Osteoblast (primary cell): ENCODE results near the gene TAOK1. TPM values are rescaled to one million over a fixed set of nuclear protein-coding genes. Genes with fewer than 3 reads are reported as not detected.

ENCODE experiments used
- DNase-seq: peaks from one replicate; pipeline ENCODE4 v3.0.0; 2011; ENCODE audit warnings: low spot score, mixed read lengths; ENCODE audit not compliant: insufficient read length; ENCODE audit errors: missing footprints
- H2AFZ ChIP-seq: 2 replicates; pipeline ENCODE4 v1.6.0; 2011; ENCODE audit warnings: mild to moderate bottlenecking, low read length
- H3K27ac ChIP-seq: 2 replicates; pipeline ENCODE4 v1.5.1; 2011; ENCODE audit warnings: mild to moderate bottlenecking, low read depth, low read length, moderate library complexity
- H3K27me3 ChIP-seq: 2 replicates; pipeline ENCODE4 v1.6.0; 2012; ENCODE audit warnings: mild to moderate bottlenecking, control low read depth, inconsistent platforms, low read length, moderate library complexity; ENCODE audit not compliant: insufficient read depth
- H3K36me3 ChIP-seq: 2 replicates; pipeline ENCODE4 v1.5.1; 2011; ENCODE audit warnings: mild to moderate bottlenecking, low read length, control low read depth, moderate library complexity; ENCODE audit not compliant: insufficient read depth
- H3K4me1 ChIP-seq: 2 replicates; pipeline ENCODE4 v1.5.1; 2011; ENCODE audit warnings: mild to moderate bottlenecking, low read length, control low read depth, moderate library complexity; ENCODE audit not compliant: insufficient read depth
- H3K4me2 ChIP-seq: 2 replicates; pipeline ENCODE4 v1.6.0; 2011; ENCODE audit warnings: mild to moderate bottlenecking, low read length; ENCODE audit not compliant: insufficient read depth
- H3K4me3 ChIP-seq: fragments of 200-600 bp; sonication (generic); 3 replicates; pipeline ENCODE4 v1.5.1; 2012; ENCODE audit warnings: mild to moderate bottlenecking, low read length, inconsistent platforms; ENCODE audit not compliant: insufficient read depth
- H3K79me2 ChIP-seq: 2 replicates; pipeline ENCODE4 v1.6.0; 2012; ENCODE audit warnings: mild to moderate bottlenecking, low read length, control low read depth, inconsistent platforms; ENCODE audit not compliant: insufficient read depth
- H3K9me3 ChIP-seq: 2 replicates; pipeline ENCODE4 v1.5.1; 2011; ENCODE audit warnings: low read depth, low read length, control low read depth
- H4K20me1 ChIP-seq: 2 replicates; pipeline ENCODE4 v1.6.0; 2012; ENCODE audit warnings: mild to moderate bottlenecking, low read length, control low read depth; ENCODE audit not compliant: insufficient read depth
- CTCF ChIP-seq: IDR thresholded peaks from 2 replicates; pipeline ENCODE4 v1.5.1; 2011; ENCODE audit warnings: mild to moderate bottlenecking, low read depth, low read length, moderate library complexity; ENCODE audit errors: extremely low read depth
- total RNA-seq: library from RNA; depleted of rRNA; stranded (reverse); fragments of >200 nt; gene quantifications from 2 replicates; pipeline ENCODE4 v1.2.3, GENCODE V29; 2012

The TAOK1 gene
- total RNA-seq, 1 donor: 68.4 TPM

- TF ChIP-seq CTCF: no peak
- H3K79me2 ChIP-seq: peaks cover 94% of the 10 kb centered on the region
- H4K20me1 ChIP-seq: peaks cover 61% of the 10 kb centered on the region
- H3K36me3 ChIP-seq: no peaks in the 10 kb centered on the region
- no peaks in the 10 kb centered on the region for H3K9me3 ChIP-seq
- H3K27ac ChIP-seq: no peak overlapping the region
- H3K4me1 ChIP-seq: peaks cover 14% of the 10 kb centered on the region
- H3K4me2 ChIP-seq: no peak overlapping the region
- H3K4me3 ChIP-seq: no peak overlapping the region
- no peak for DNase-seq
- H2AFZ ChIP-seq: no peak overlapping the region
- H3K27me3 ChIP-seq: no peaks in the 10 kb centered on the region
Measured at GRCh38 chr17:29445844-29446243, 55.7 kb downstream of the TAOK1 start.

GRCh38 chr17:29449865-29450671 is 59.9 kb downstream of the TAOK1 start:
- Histone ChIP-seq H3K4me1 (peaks cover 3% of the 10 kb centered on the region), H3K9me3 (no peaks in the 10 kb centered on the region), H3K4me3 (no peak overlapping the region), H3K79me2 (peaks cover 97% of the 10 kb centered on the region), H3K27me3 (no peaks in the 10 kb centered on the region), H3K4me2 (no peak overlapping the region), H3K36me3 (peaks cover 28% of the 10 kb centered on the region), H4K20me1 (peaks cover 42% of the 10 kb centered on the region), H2AFZ (no peak overlapping the region), H3K27ac (no peak overlapping the region)
- DNase-seq: no peak
- TF ChIP-seq CTCF: no peak

GRCh38 chr17:29451121-29451742 is 61.1 kb downstream of the TAOK1 start:
- Histone ChIP-seq H3K9me3 (no peaks in the 10 kb centered on the region), H3K27me3 (no peaks in the 10 kb centered on the region), H3K4me3 (no peak overlapping the region), H3K4me1 (no peaks in the 10 kb centered on the region), H3K36me3 (peaks cover 32% of the 10 kb centered on the region), H3K27ac (no peak overlapping the region), H3K79me2 (peaks cover 97% of the 10 kb centered on the region), H2AFZ (no peak overlapping the region), H3K4me2 (no peak overlapping the region), H4K20me1 (peaks cover 40% of the 10 kb centered on the region)
- TF ChIP-seq CTCF: no peak
- no peak for DNase-seq

GRCh38 chr17:29458066-29458465 is 67.9 kb downstream of the TAOK1 start:
- no peaks in the 10 kb centered on the region for H3K9me3 ChIP-seq
- no peaks in the 10 kb centered on the region for H3K27me3 ChIP-seq
- no peak overlapping the region for H3K4me3 ChIP-seq
- no peak overlapping the region for H3K4me2 ChIP-seq
- no peak overlapping the region for H3K27ac ChIP-seq
- H3K36me3 ChIP-seq: peaks cover 14% of the 10 kb centered on the region
- TF ChIP-seq CTCF: no peak
- H3K79me2 ChIP-seq: peaks cover 93% of the 10 kb centered on the region
- DNase-seq: no peak
- no peak overlapping the region for H2AFZ ChIP-seq
- no peaks in the 10 kb centered on the region for H3K4me1 ChIP-seq
- H4K20me1 ChIP-seq: peaks cover 33% of the 10 kb centered on the region
